Adrenal gland (tissue), 12 donors: Measurements from ENCODE around the gene POTEF. TPM values are rescaled to one million over a fixed set of nuclear protein-coding genes. Genes with fewer than 3 reads are reported as not detected.
A peak's percentile ranks its signal among the peaks of the same experiment; 100 is the strongest.
"Not testable (repeated sequence)": the region's sequence is repeated elsewhere in the genome, so short reads cannot be mapped to it uniquely, and the experiment has no call there.

Source experiments
- DNase-seq, 7 donors: peaks; one replicate each; pipeline ENCODE4 v3.0.0-alpha.2; 2019 to 2020
- H3K27ac ChIP-seq, 5 donors: fragments of 200-600 bp; sonication (generic) in 4 of 5; 1 replicate in 3 of 5; 2 replicates in 2 of 5; pipeline versions ENCODE4 v1.5.1 to v1.8.0; 2016 to 2020; ENCODE audit warnings: mild to moderate bottlenecking in 1 of 5
- H3K27me3 ChIP-seq: fragments of 200-600 bp; 2 replicates; pipeline ENCODE4 v1.8.0; 2021
- H3K36me3 ChIP-seq, 2 donors: fragments of 200-600 bp; replicated peaks in 1 of 2; 1 replicate in 1 of 2; 2 replicates in 1 of 2; pipeline versions ENCODE4 v1.5.1 to v1.8.0; 2018 to 2022
- H3K4me1 ChIP-seq, 2 donors: fragments of 200-600 bp; replicated peaks in 1 of 2; 1 replicate in 1 of 2; 2 replicates in 1 of 2; pipeline versions ENCODE4 v1.5.1 to v1.8.0; 2018 to 2021
- H3K4me3 ChIP-seq, 4 donors: fragments of 200-600 bp; sonication (generic) in 3 of 4; one replicate each; pipeline ENCODE4 v1.5.1; 2016 to 2018
- H3K9me3 ChIP-seq, 3 donors: fragments of 200-600 bp; sonication (generic) in 1 of 3; replicated peaks in 1 of 3; 1 replicate in 2 of 3; 2 replicates in 1 of 3; pipeline versions ENCODE4 v1.5.1 to v1.8.0; 2016 to 2021
- WGBS, 4 donors: extraction: QIAGEN DNeasy Blood & Tissue Kit in 2 of 4; methylation state at CpG; one replicate each; pipeline versions ENCODE4 v1.1.5 to v1.1.7; 2013 to 2017; 5-methylcytosine and 5-hydroxymethylcytosine counted together
- intact Hi-C, 2 donors: fragments of 100-400 bp; cut with DNase I; formaldehyde crosslinking; loops; one replicate each; pipeline versions ENCODE4 v1.14.1 to v1.15.0; 2022 to 2023
- polyA plus RNA-seq, 3 donors: library from polyadenylated mRNA; stranded (reverse); fragments of 200-250 nt in 2 of 3; fragments of 350-450 nt in 1 of 3; fragmentation: Illumina TruSeq in 1 of 3; extraction: RNeasy Lipid Tissue Mini Kit (QIAGEN cat#74804) in 1 of 3; gene quantifications; one replicate each; pipeline ENCODE4 v1.2.3, GENCODE V29; 2013 to 2014
- small RNA-seq, 2 donors: library from RNA; depleted of rRNA; stranded (forward); fragments of <200 nt; gene quantifications; one replicate each; pipeline ENCODE3, GENCODE V24; 2016
- total RNA-seq, 9 donors: library from RNA; depleted of rRNA in 4 of 9; stranded (reverse); fragments of >200 nt in 4 of 9; fragments of 120-200 nt in 1 of 9; fragmentation: NEBNext Ultra II Directional in 1 of 9; extraction: Animal tissue kit (Norgen Biotek cat#: 25700) in 1 of 9; gene quantifications; one replicate each; pipeline versions ENCODE4 v1.1.0 to v1.2.4, GENCODE V29; 2013 to 2023
- donor health status: healthy with polysubstance abuse.
- donor health status: Bipolar disorder and iron deficiency.
- donor health status: DM: yes; HTN: yes; CAD: no.
- donor health status: DM: no; HTN: no; CAD: no.
- donor health status: DM: no; HTN: no; CAD: no.
- donor health status: DM: yes; HTN: yes; CAD: no.

POTEF gene
- total and polyA plus RNA-seq, 12 donors: not detected

GRCh38 chr2:130052376-130052775 is 76.6 kb downstream of the POTEF start:
- H3K4me3 ChIP-seq, intact Hi-C loops, H3K36me3 ChIP-seq, H3K27ac ChIP-seq, DNase-seq, H3K9me3 ChIP-seq, H3K27me3 ChIP-seq, H3K4me1 ChIP-seq: not testable (repeated sequence)
- 96 to 98% methylated on average over 2 of the region's 5 CpGs; no CpG with 5 or more reads in 2 of the 4 donors for WGBS, 4 donors

- H3K27me3 ChIP-seq, H3K4me1 ChIP-seq, H3K27ac ChIP-seq, H3K4me3 ChIP-seq, H3K36me3 ChIP-seq, DNase-seq, H3K9me3 ChIP-seq, intact Hi-C loops: not testable (repeated sequence)
- 30 to 68% (median 50%) methylated on average over 1 of the region's 4 CpGs; no CpG with 5 or more reads in 1 of the 4 donors for WGBS, 4 donors
These were observed 80.6 kb downstream of the POTEF start for GRCh38 chr2:130048422-130048821.

- H3K27ac ChIP-seq, H3K9me3 ChIP-seq, intact Hi-C loops, H3K27me3 ChIP-seq, H3K4me3 ChIP-seq, DNase-seq, H3K4me1 ChIP-seq, H3K36me3 ChIP-seq: not testable (repeated sequence)
- 77 to 94% (median 83%) methylated on average over 3 to 16 of the region's 16 CpGs for WGBS, 4 donors
These were observed 90.8 kb downstream of the POTEF start for GRCh38 chr2:130038265-130038603.

GRCh38 chr2:130025931-130026330 is 103.1 kb downstream of the POTEF start:
- H3K4me1 ChIP-seq, intact Hi-C loops, H3K36me3 ChIP-seq, H3K27me3 ChIP-seq, H3K4me3 ChIP-seq, H3K27ac ChIP-seq, H3K9me3 ChIP-seq: not testable (repeated sequence)
- WGBS, 4 donors: 65 to 90% (median 72%) methylated on average over 1 of the region's 1 CpG
- DNase-seq: peak in 2 of 7 donors; percentile 6 to 14

Small RNA genes lying within 50 kb of the gene (small RNA-seq; reads per million reads assigned to genes)
- gene AC018865.2: 0 reads per million in 2 donors
- gene RNU6-1049P: 0 reads per million in 2 donors

Other genes with a start within 250 kb of the POTEF start
- under 1 TPM in 2 of 9 donors, not detected in 7; 0.14 to 0.28 TPM for gene RAB6C, start 149.6 kb downstream of the POTEF start, total RNA-seq
- gene RAB6C, start 149.6 kb downstream of the POTEF start, polyA plus RNA-seq: under 1 TPM; 0.13 to 0.59 (median 0.24) TPM
- 10 to 100 TPM in 4 of 9 donors, 1 to 10 TPM in 5; 4.1 to 18.1 (median 8.5) TPM for gene CCDC74B, start 15.9 kb upstream of the POTEF start, total RNA-seq
- gene CCDC74B, start 15.9 kb upstream of the POTEF start, polyA plus RNA-seq: 10 to 100 TPM in 2 of 3 donors, 1 to 10 TPM in 1; 3.9 to 22.5 (median 16.2) TPM
- gene SMPD4, start 52.4 kb upstream of the POTEF start, total RNA-seq: 10 to 100 TPM; 23.7 to 85.4 (median 35.3) TPM
- gene SMPD4, start 52.4 kb upstream of the POTEF start, polyA plus RNA-seq: 10 to 100 TPM; 26.5 to 94.4 (median 87.1) TPM
- gene MZT2B, start 53.0 kb upstream of the POTEF start, total RNA-seq: 100 to 1,000 TPM; 122 to 372 (median 323) TPM
- gene MZT2B, start 53.0 kb upstream of the POTEF start, polyA plus RNA-seq: 100 to 1,000 TPM in 2 of 3 donors, 1 to 10 TPM in 1; 7.1 to 688 (median 461) TPM
- not detected for gene TUBA3E, start 69.2 kb upstream of the POTEF start, total RNA-seq
- gene TUBA3E, start 69.2 kb upstream of the POTEF start, polyA plus RNA-seq: not detected
- 100 to 1,000 TPM in 2 of 9 donors, 10 to 100 TPM in 7; 62.7 to 114 (median 82.2) TPM for gene IMP4, start 213.7 kb upstream of the POTEF start, total RNA-seq
- gene IMP4, start 213.7 kb upstream of the POTEF start, polyA plus RNA-seq: 100 to 1,000 TPM in 2 of 3 donors, 10 to 100 TPM in 1; 55.8 to 141 (median 117) TPM
- 10 to 100 TPM in 8 of 9 donors, 1 to 10 TPM in 1; 7.4 to 74.1 (median 41.9) TPM for gene PTPN18, start 226.8 kb upstream of the POTEF start, total RNA-seq
- gene PTPN18, start 226.8 kb upstream of the POTEF start, polyA plus RNA-seq: 10 to 100 TPM; 32.3 to 64.4 (median 42.2) TPM